Activated CD8-positive, alpha-beta T cell treated with anti-CD3 and anti-CD28 coated beads for 36 hours (primary cell): ENCODE measurements around the gene PTER. TPM values are rescaled to one million over a fixed set of nuclear protein-coding genes. Genes with fewer than 3 reads are reported as not detected.

Source experiments
- ATAC-seq: fragments of 200-7000 bp; cut with Tn5 transposase; one replicate; pipeline ENCODE4 v1.10.0; 2021; ENCODE audit warnings: mild to moderate bottlenecking, moderate library complexity
- CTCF ChIA-PET: fragments of 350-600 bp; sonication (Branson Sonifier 250); formaldehyde crosslinking; loops from one replicate; lab custom pipeline; 2021; ENCODE audit warnings: antibody characterized with exemption; lab: Charles Lee
- POLR2A ChIA-PET: fragments of 350-600 bp; sonication (Branson Sonifier 250); formaldehyde crosslinking; loops from one replicate; lab custom pipeline; 2021; ENCODE audit warnings: antibody characterized with exemption; lab: Charles Lee
- DNase-seq: peaks from one replicate; pipeline ENCODE4 v3.0.0-alpha.2; 2020
- H3K27ac Mint-ChIP-seq: one replicate; pipeline ENCODE4 v1.8.0; 2021; ENCODE audit warnings: mild to moderate bottlenecking, mixed read lengths
- H3K27me3 Mint-ChIP-seq: one replicate; pipeline ENCODE4 v1.8.0; 2021; ENCODE audit warnings: mixed read lengths
- H3K36me3 Mint-ChIP-seq: one replicate; pipeline ENCODE4 v1.8.0; 2021; ENCODE audit warnings: low read depth, mixed read lengths
- H3K4me1 Mint-ChIP-seq: one replicate; pipeline ENCODE4 v1.8.0; 2021; ENCODE audit warnings: low read depth, mixed read lengths
- H3K4me3 Mint-ChIP-seq: one replicate; pipeline ENCODE4 v1.8.0; 2021; ENCODE audit warnings: mild to moderate bottlenecking, moderate library complexity, mixed read lengths
- H3K9me3 Mint-ChIP-seq: one replicate; pipeline ENCODE4 v1.8.0; 2021; ENCODE audit warnings: mixed read lengths
- intact Hi-C: fragments of 100-400 bp; cut with micrococcal nuclease; formaldehyde crosslinking; loops from one replicate; pipeline ENCODE4 v1.10.0; 2022
- total RNA-seq, 2 experiments: library from RNA; stranded (reverse); gene quantifications; one replicate each; pipeline ENCODE4 v1.2.3, GENCODE V29; 2021
- TF ChIP-seq, protein P1 (sequence below): fragments of 200-600 bp; IDR thresholded peaks from one replicate; pipeline ENCODE4 v1.8.0; 2022; ENCODE audit warnings: antibody characterized with exemption, mild to moderate bottlenecking

PTER gene
- total RNA-seq, 2 experiments from 2014 or later = 22.1 to 23.3 TPM

DNA sequence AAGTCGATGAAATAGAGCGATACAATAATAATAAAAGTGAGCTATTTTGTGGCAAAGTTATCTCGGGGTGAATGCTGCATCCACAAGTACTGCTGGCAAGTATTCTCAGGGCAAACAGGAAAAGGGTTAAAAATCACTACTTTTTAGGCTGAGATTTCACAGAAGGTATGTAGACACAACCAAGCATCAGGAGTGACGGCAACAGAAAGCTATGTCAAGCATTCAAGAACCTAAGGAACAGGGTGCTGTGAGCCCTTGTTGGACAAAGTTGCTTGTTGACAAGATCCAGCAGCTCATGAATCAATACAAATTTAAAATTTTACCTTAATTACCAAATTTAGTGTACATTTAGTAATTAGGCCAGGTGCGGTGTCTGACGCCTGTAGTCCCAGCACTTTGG lies 126.1 kb downstream of the PTER start:
- DNase-seq (no peak), ATAC-seq (no peak)
- Mint-ChIP-seq H3K4me1 (no peaks in the 10 kb centered on the region), H3K9me3 (no peaks in the 10 kb centered on the region), H3K27me3 (peaks cover 20% of the 10 kb centered on the region), H3K36me3 (no peaks in the 10 kb centered on the region), H3K27ac (no peak overlapping the region), H3K4me3 (no peak overlapping the region)
- CTCF ChIA-PET = no interaction called here
- TF ChIP-seq, protein P1, sequence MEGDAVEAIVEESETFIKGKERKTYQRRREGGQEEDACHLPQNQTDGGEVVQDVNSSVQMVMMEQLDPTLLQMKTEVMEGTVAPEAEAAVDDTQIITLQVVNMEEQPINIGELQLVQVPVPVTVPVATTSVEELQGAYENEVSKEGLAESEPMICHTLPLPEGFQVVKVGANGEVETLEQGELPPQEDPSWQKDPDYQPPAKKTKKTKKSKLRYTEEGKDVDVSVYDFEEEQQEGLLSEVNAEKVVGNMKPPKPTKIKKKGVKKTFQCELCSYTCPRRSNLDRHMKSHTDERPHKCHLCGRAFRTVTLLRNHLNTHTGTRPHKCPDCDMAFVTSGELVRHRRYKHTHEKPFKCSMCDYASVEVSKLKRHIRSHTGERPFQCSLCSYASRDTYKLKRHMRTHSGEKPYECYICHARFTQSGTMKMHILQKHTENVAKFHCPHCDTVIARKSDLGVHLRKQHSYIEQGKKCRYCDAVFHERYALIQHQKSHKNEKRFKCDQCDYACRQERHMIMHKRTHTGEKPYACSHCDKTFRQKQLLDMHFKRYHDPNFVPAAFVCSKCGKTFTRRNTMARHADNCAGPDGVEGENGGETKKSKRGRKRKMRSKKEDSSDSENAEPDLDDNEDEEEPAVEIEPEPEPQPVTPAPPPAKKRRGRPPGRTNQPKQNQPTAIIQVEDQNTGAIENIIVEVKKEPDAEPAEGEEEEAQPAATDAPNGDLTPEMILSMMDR = no peak
- POLR2A ChIA-PET = no interaction called here
- intact Hi-C loops = no loop called here

Other genes with a start within 250 kb of the PTER start
- under 1 TPM in 1 of 2 experiments, not detected in 1; 0.16 TPM for gene C1QL3, start 84.9 kb downstream of the PTER start, total RNA-seq